CD4-positive, alpha-beta T cell treated with Interleukin-15 for 1 hour (primary cell): ENCODE results near the gene LMO4.

Experiments used
- DNase-seq: peaks from one replicate; pipeline ENCODE4 v3.0.0-alpha.2; 2020

Gene LMO4

DNA sequence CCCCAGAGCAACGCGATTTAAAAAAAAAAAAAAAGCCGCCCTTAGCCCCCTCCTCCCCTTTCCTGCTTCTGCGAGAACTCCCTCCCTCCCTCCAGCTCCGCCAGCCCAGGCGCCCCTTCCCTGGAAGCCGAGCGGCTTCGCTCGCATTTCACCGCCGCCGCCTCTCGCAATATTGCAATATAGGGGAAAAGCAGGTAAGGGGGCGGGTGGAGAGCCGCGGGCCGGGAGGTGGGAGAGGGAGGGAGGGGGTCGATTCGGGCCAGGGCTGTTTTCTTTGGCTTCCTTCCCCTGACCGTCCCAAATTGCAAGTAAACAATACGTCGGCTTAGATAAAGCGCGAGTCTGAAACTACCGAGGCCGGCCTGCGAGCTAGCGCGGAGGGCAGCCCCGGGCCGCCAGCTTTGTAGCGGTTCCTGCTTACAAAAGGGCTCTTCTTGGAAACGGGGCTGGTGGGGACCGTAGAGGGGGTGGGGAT, 408 bp downstream of the LMO4 start:
- peak; percentile 42 for DNase-seq

DNA sequence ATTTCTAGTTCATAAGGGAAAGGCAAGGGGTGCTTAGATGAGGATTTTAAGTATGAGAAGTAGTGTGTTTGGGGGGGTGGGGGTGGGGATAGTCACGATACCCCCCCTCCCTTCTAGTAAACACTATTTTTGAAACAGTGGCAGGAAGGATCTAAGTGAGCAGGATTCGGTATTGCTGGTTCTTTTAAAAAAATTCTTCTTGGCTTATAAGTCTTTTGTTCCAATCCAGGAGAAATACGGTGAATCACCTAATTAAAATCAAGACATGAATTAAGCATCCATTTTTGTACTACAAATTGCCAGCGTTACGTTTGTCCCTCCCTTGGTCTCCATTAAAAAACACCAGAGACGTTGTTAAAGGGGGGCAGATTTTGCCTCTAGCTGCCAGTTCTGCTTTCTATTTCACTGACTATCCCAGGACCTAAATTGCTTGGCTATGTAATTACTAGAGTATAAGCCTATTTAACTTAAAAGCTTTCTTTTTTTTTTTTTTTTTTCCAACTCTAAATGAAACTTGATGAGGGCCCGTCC, 911 bp downstream of the LMO4 start:
- DNase-seq: no peak

DNA sequence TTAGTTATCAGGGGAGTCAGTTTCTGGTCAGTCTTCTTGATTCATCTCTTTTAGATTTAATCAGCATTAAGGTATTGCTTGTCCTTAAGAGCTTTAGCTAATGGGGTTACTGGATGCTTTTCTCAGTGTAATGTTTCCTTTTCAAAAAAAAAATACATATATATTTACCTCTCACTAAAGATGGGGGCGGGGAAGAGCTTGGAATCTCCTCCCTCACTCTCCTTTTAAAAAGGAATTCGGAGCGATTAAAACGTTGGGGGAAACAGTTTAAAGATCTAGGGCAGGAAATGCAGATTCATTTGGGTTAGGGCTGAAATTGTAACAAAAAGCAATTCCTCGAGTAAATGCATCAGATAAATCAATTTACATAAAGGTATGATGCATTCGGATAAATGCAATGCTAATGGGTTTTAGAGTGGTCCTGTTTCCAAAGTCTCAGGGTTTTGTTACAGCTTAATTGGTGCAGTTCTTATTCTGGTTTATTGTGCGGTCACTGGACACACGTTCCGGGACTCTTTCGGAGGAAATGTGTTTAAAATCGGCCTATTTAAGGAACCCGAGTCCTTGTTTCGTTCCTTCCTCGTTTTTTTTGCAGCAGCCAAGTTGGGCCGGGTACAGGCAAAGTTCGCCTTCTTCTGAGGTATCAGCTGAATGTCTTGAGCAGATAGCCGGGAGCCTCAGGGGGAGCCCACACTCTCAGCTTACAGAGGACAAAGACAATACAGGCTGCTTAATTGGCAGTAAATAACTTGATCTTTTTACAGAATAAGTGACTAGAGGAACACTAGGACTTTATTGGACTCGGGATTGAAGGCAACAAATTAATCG, 1.6 kb downstream of the LMO4 start:
- DNase-seq: no peak

DNA sequence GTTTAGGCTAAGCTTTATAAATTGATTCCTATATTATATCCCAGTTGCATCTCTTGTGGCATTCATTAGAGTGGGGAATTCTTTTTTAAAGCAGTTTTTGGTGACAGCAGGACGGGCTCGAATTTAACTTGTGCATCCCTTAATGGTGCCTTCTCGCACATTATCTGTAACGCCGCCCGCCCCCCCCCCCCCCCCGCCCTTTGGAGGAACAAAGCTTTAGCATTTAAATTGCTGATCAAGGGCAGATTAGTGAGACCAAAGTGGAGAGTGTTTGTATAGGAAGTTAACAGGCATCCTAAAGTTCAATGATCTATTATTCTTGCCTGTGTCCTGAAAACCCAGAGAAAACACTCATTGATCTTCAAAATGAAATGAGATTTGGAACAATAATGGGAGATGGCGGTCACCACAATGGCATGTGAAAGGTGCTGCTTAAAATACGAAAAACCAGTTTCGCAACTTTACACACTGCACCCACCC, 2.2 kb downstream of the LMO4 start:
- no peak for DNase-seq

DNA sequence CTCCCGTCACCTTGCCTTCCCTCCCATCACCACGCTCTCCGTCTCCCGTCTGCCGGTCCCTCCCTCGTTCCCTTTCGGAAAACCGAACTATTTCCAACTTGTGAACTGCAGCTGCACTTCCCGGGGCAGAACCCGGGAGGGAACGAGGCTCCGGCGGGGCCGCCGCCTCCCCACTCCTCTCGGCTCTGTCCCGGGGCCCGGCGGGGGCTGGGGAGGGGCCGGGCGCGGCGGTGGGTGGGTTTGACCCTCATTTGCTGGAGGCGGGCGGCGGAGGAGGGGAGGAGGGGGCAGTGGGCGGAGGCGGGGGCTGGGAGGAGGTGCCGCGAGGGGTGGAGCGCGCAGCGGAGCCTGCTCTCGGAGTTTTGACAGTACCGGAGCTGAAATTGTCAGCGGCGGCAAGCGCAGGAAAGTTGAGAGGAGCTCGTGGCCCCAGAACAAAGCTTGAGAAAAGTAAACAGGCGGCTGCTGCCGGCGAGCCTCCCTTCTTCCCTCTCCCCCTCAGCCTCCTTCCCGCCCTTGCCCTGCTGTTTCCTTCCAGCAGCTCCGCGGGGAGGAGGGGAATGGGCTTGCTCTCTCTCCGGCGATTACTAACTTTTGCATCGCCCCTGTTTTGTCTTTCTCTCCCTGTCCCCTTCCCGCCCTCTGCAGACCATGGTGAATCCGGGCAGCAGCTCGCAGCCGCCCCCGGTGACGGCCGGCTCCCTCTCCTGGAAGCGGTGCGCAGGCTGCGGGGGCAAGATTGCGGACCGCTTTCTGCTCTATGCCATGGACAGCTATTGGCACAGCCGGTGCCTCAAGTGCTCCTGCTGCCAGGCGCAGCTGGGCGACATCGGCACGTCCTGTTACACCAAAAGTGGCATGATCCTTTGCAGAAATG, 2.9 kb downstream of the LMO4 start:
- peak; percentile 69 for DNase-seq

DNA sequence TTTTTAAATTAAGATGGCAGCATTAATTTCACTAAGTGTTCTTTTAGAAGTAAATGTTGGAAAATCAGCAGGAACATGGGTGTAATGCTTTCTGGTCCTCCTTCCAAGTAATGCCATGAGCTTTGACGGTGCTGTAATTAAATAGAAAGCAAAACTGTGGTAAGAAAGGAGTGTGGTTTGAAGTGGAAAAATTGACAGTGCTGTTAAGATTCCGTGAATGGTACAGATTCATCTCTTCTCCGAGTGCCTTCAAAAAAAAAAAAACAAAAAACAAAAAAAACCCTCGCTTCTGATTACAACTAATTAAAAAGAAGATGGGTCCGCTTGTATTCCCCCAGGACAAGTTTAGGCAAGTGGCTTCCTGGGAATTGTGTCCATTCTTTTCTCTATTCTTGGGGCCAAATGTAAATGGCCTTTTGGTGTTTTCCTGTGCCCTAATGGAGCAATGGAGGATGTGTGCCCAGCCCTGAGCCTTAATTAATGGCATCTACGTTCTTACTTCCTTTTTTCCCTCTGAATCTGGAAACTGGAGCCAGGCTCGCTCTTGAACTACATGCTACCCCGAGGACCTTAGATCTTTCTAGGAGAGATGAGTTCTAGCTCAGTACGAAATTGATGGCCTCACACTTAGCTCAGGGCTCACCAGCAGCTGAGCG, 5.1 kb downstream of the LMO4 start:
- DNase-seq: no peak

DNA sequence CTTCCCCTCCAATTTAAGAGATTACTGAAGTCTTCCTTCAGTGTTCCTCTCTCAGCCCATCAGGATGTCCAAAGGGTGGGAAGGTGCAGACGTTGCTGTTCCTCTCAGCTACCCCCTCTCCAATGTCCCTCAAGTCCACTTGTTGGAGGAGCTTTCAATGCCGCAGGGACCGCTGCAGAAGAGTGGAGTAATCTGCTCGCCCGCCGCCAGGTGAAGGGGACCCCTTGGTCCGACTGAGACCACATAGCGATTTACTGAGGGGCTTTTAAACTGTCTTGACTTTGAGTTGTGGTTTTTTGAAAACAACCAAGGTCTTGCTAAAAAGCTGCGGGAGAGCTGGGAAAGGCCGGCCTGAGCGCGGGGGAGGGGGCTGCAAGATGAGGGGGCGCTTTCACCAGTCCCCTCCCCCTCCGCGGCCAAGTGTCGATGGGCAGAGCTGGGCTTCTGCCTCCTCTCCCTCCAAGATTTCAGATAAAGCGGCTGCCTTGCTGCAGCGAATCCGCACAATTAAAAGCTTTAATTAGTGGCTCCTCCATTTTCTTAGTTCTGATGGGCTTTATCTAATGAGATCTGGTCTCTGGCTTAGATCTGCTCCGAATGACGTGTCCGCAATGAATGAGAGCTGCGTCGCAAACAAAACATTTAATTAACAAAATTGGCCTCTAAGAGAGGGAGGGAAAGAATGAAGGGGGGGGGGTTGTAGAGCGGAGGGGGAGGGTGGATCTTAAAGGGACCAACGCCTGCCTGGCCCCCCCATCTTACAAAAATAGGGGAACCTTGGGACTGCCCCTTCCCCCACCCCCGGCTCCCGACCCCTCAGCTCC, 5.9 kb downstream of the LMO4 start:
- no peak for DNase-seq

DNA sequence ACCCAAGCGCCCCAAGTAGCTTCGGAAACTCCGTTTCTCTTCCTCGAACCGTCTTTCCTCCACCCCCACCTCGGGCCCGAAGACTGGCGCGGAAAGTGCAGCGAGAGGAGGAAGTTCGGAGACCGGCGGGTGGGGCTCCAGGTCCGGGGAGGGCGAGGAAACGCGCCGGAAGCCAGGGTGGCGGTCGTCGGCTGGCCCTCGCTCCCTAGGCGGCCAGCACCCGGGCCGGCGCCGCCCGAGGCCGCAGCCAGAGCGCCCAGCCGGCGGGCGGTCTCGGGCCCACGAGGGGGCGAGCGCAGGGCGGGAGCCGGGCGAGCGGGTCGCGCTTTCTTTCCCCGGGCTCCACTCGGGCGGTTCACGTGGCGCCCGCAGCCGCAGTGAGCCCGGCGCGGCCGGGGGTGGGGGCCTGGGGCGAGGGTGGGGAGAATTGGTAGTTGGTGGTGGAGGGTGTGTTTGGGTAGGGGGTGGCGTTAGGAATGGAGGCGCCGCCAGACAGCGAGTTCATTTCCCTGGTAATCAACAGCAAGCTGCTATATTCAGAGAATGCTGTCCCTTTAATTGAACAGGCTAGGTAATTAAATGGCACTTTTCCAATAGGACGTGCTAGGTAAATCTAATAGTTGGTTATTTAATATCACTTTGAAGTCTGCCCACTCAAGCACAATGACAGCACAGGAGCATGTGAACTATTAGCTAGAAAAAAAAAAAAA, 6.7 kb downstream of the LMO4 start:
- peak; percentile 72 for DNase-seq

DNA sequence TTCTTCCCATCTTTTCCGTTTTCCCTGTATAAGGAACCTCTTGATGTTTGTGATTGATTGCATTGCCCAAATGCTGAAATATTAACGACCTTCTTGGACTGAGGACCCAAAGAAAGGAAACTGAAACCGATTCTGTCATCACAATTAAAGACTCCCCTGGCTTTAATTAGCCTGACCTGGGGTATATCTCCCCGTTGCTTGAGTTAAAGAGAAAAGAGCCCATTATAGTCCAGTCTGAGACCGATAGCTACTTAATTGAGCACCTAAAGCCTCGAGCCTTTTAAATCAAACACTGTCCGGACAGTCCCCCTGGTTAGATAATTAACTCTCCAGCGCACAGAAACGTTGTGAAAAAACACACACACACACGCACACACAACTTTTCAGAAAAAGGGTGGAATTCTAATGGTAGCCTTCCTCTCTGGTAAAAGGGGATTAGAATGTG, 8.0 kb downstream of the LMO4 start:
- DNase-seq: no peak

DNA sequence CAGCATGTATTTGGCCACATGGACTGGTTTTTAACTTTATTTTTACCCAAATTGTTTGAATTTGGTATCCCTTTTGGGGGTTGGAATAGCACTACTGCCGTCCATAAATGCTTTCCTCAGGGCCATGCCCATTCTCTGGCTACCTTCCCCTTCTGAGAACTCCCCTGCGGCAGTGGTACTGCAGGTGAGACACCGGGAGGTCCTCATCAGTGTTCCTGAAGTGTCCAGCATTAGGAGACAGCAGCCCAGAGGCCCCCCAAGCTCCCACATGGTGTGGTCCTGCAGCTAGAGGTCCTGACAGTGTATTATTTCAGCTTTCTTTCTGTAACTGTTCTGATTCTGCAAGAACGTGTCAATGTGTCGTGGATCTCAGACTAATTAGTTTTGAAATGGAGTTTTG, 8.9 kb downstream of the LMO4 start:
- no peak for DNase-seq

DNA sequence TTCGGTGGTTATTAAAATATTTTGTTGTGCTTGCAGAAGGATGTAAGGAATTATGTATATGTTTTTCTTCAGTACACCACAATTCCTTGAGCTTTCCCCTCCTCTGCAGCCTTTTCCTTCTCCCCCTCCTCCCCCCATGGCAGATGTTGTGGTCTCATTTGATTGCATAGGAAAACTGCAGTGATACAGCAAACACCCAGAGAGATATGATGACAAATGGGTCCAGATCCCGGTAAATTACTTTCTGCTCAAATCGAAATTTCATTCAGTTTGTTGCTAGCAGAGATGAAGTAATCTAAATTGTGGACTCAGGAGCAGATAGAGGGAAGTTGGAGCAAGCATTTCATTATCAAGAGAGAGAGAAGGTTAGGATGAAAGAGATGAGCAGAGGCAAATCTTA, 9.9 kb downstream of the LMO4 start:
- no peak for DNase-seq

DNA sequence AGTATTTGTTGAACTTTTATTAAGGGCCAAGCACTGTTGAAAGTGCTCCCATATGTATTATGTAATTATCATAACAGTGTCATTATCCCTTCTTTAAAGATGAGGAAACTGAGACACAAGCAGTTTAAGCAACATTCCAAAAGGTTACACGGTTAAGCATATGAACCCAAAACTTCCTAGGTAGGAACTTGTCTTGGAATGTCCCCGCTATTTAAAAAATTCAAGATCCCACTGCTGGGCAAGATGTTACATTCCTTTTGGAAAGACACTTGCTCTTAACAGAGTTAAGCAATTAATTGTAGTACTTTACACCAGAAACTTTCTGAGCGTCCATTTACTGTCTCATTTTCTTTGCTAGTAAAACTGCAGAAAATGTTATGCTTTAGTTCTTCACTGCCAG, 15.6 kb downstream of the LMO4 start:
- no peak for DNase-seq

DNA sequence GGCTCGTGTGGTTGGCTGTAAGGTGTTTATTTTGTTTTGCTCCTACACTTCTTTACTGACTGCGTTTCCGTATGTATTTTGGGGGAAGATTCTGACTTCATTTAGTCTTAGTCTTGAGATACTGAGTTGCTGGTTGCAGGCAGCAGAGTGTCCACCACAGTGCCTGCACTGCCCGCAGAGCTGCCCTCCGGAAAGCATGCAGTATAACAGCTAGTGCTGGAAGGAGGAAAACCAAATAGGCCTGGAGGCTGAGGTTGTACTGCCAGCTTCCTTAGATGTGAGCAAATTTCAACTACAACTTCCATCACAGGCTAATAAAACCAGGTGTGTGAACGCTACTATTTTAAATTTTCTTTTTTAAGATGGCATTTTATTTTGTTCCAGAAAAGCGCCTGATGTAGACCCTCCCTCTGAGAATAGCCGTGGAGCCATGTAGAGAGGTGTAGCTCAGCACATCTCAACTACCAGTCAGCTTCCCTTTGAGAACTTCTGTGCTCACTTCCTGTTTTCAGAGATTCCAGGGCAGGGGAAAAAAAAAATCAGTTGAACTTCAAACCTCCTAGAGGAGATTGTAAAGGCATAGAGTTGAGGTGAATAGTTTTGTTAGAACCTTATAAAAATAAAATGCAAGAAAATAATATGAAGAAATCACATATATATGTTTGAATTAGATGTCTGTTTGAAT, 17.6 kb downstream of the LMO4 start:
- no peak for DNase-seq

DNA sequence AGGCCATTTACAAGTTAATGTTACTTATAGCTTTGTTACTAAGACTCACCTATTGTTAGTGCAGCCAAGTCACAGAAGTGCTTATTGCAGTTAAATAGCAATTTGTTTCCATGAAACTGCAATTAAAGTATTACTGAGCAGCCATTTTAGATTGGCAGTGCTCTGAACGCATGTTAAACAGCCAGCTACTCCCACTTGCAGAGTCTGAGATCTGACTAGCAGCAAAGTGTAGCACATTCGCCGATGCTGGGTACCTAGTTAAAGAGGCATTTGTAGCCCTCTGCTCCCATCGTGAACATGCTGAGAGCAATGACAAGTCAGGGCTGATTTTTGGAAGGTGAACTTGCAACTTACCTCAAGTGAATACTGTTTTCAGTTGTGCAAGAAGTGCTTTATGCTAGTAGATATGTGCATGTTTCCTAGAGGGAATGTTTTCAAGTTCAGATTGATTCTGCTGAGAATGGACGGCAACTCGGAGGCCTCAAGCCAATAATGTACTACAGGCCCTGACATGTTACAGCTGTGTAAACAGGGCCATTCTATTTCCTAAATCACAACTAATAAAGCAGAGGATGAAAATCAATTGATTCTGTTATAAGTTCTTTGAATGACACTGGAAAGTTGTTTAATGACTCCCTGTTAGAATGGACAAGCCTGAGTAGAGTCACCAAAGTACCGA, 19.8 kb downstream of the LMO4 start:
- DNase-seq: no peak

DNA sequence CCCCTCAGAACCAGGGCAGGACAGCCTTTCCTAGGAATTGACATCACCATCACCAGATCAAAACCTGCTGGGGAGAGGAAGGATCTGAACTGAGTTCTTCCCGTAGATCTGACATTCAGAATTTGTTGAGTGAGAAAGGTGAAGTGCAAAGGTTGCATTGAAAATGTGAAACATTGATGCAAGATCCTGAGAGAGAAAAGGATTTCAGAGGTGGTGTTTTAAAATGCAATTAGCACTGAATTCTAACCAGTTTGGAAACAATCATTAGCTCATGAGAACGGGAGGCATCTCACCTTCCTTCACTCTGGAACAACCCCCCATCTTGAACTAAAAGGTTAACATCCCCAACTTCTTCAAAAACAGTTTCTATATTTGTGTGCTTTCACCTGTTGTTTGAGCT, 20.4 kb downstream of the LMO4 start:
- DNase-seq: no peak

DNA sequence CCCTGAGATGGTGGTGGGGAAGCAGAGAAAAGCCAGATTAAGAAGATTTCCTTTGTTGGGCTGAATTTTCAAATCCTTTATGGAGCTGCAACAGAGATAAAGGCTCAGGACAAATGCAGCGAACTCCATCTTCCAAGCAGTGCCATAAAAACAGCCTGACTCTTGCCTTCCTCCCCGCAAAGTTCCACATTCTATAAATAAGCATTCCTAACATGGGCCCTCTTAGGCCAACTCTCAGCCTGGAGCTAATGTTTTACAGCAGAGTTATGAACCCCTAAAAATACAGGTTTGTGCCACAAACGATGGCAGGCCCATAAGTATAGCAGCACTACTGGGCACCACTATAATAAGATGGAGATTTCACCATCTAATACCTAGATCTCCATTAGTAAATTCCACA, 27.2 kb downstream of the LMO4 start:
- no peak for DNase-seq

DNA sequence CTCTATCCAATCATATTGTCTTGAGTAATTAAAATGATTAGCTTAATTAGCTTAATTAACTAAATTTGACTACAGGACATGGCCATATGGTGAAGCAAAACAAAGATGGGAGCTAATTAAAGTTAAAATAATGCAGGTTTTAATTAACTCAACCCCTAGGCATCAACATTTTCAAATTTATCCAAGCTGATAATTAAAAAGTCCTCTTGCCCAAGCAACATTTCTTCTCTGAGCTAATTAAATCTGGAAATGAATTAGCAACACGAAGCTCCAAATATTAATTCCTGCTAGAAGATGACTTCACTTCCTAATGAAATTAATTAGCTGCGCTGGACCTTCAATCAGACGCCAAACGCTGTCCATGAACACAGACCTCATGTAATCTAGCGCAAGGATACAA, 27.9 kb downstream of the LMO4 start:
- no peak for DNase-seq

DNA sequence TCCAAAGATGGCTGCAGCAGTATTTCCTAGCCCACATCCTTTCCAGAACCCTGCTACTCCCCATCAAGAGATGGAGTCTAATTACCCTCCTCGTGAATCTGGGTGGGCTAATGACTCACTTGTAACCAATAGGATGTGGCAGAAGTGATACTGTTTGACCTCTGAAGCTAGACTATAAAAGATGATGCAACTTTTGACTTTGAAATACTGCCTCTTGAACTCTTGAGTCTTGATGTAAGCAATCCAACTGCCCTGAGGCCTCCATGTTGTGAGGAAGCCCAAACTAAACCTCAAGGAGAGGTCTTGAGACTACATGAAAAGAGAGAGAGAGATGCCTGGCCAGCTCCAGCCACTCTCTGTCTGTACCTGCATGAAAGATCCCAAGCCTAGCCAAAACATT, 29.5 kb downstream of the LMO4 start:
- DNase-seq: no peak

DNA sequence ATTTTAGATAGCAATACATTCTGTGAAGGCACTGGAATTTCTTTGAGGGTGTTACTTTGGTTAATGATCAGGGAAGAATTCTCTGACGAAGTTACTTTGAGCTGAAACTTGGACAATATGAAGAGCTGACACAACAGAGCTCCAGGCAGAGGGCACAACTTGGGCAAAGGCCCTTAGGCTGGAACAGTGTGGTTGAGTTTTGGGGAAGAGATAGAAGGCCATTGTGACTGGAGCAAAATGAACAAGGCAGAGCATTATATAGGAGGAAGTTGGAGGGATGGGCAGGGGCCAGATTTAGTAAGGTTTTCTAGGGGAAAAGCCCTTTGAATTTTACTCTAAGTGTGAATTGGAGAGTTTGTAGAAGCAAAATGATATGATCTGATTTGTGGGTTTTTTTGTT, 30.9 kb downstream of the LMO4 start:
- no peak for DNase-seq
